ENCODE data around the gene AMIGO3. TPM values are rescaled to one million over a fixed set of nuclear protein-coding genes. Genes with fewer than 3 reads are reported as not detected.
A peak's percentile ranks its signal among the peaks of the same experiment; 100 is the strongest.

AMIGO3 gene
- polyA plus RNA-seq, 4 donors: 0.81 to 1.1 (median 0.84) TPM; not detected in 1

DNA sequence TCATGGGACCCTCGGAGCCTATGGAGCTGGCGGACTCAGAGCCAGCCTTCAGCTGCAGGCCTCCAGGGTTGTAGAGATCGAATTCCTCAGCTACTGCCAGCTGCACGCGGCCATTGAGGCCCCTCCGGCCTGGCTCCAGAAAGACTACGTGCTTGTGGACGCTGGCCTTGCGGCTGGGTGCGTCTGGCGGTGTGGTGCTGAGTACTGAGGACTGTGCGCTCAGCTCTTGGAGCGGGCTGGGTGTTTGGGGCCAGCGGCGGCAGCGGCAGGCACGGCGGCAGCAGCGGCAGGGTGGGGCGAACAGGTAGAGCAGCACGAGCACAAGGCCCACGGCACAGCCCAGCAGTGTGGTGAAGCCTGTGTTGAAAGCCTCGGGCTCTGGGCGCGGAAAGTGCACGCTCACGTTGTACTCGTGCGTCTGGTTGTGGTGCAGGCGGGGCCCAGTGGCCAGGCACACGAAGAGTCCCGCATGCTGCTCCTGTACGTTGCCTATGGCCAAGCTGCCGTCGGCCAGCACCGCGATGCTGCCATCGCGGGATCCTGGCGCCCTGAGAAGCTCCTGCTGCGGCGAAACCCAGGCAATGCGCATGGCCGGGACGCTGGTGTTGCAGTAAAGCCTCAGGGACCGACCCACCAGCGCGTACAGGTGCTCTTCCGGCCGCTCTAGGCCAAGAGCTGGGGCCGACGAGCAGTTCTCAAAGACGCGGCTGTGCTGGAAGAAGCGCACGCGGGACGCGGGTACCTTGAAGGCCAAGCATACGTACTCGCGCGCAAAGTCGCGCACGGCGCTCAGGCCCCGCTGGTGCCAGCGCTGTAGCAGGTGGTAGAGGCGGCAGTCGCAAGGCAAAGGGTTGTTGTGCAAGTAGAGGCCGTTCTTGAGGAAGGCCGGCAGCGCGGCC is 1.3 kb downstream of the AMIGO3 start:
- H3K36me3 ChIP-seq (ENCODE audit: control insufficient read depth in 3 of 3, insufficient read depth in 2 of 3, low read depth in 1 of 3, low read length in 3 of 3): peaks cover 0 to 84% (median 0%) of the 10 kb centered on the region in 3 donors
- 63 to 80% (median 68%) methylated on average over 73 to 75 of the region's 75 CpGs for WGBS, 3 donors
- DNase-seq (no peak), FAIRE-seq (no peak)
- no peaks in the 10 kb centered on the region for H3K27me3 ChIP-seq (ENCODE audit: control insufficient read depth in 3 of 3, insufficient read depth in 3 of 3, low read length in 3 of 3)
- no peaks in the 10 kb centered on the region for H3K9me3 ChIP-seq (ENCODE audit: control insufficient read depth in 2 of 2, insufficient read depth in 1 of 2, low read depth in 1 of 2, low read length in 1 of 2)
- H3K4me1 ChIP-seq (ENCODE audit: control insufficient read depth in 3 of 3, insufficient read depth in 2 of 3, low read depth in 1 of 3, low read length in 2 of 3): peaks cover 0 to 23% (median 0%) of the 10 kb centered on the region in 3 donors
- H3K4me3 ChIP-seq (ENCODE audit: low read depth in 1 of 3, low read length in 3 of 3): peak overlapping the region in 1 of 3 donors; percentile 47
- H3K27ac ChIP-seq (ENCODE audit: low read depth in 1 of 3, low read length in 2 of 3): no peak overlapping the region

DNA sequence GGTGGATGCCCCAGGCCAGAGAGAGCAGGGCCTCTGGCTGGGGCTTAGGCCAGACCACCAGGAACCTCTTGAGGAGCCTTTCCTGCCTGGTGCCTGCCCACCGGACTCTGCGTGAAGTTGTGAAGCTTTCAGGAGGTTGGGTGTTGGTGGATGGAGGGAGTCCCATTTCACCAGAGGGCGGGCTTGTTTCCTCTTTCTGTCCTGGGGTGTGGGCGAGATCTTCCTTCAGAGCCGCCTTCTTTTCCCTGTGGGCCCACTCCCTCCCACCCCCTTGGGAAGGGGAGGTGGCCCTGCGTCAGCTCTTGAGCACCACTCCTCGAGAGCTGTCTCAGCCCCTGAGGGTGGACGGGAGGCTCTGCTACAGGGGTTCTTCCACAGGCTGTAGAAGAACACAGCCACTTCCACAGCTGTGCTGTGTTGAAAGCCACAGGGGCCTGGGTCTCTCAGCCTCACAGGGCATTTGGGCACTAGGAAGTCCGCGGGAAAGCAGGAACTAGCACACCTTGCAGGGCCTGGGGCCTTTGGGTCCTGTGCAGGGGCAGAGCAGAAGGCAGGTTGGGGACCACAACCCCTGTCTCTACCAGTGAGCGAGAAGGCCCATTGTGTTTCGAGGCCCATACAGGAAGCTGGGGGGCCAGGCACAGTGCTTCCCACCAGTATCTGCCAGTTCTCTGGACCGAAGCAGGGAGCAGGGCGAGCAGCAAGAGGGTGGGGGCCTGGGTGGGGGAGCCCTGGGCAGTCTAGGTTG is 2.1 kb downstream of the AMIGO3 start:
- peaks cover 0 to 18% (median 0%) of the 10 kb centered on the region in 3 donors for H3K4me1 ChIP-seq (ENCODE audit: control insufficient read depth in 3 of 3, insufficient read depth in 2 of 3, low read depth in 1 of 3, low read length in 2 of 3)
- H3K27ac ChIP-seq (ENCODE audit: low read depth in 1 of 3, low read length in 2 of 3): no peak overlapping the region
- H3K9me3 ChIP-seq (ENCODE audit: control insufficient read depth in 2 of 2, insufficient read depth in 1 of 2, low read depth in 1 of 2, low read length in 1 of 2): no peaks in the 10 kb centered on the region
- no peak for DNase-seq
- 89 to 94% (median 93%) methylated on average over 11 to 14 of the region's 14 CpGs for WGBS, 3 donors
- H3K36me3 ChIP-seq (ENCODE audit: control insufficient read depth in 3 of 3, insufficient read depth in 2 of 3, low read depth in 1 of 3, low read length in 3 of 3): peaks cover 0 to 84% (median 0%) of the 10 kb centered on the region in 3 donors
- no peaks in the 10 kb centered on the region for H3K27me3 ChIP-seq (ENCODE audit: control insufficient read depth in 3 of 3, insufficient read depth in 3 of 3, low read length in 3 of 3)
- no peak overlapping the region for H3K4me3 ChIP-seq (ENCODE audit: low read depth in 1 of 3, low read length in 3 of 3)
- no peak for FAIRE-seq

DNA sequence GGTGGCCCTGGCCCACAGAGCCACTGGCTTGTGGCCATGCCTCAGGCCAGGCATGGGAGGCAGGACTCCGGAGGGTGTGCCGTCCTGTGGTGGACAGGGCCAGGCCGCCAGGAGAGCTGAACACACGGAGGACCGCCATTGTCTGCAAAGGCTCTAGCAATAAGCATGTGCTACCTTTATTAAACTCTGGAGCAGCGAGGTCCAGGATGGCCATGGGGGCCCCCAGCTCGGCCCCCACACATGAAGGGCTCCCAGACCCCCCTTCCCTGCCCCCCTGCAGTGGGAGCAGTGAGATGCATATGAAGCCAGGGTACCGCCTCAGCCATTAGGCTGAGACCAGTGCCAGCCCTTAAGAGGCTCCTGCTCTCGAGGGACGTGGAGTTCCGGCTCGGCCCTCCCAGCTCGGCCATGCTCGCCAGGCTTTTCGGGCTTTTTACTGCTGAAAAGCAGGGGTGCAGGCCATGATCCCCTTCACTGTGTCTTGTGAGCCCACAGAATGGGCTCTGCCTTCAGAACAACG is 2.7 kb downstream of the AMIGO3 start:
- DNase-seq (no peak), FAIRE-seq (no peak)
- Histone ChIP-seq H3K36me3 (ENCODE audit: control insufficient read depth in 3 of 3, insufficient read depth in 2 of 3, low read depth in 1 of 3, low read length in 3 of 3) (peaks cover 0 to 84% (median 0%) of the 10 kb centered on the region in 3 donors), H3K4me3 (ENCODE audit: low read depth in 1 of 3, low read length in 3 of 3) (no peak overlapping the region), H3K27ac (ENCODE audit: low read depth in 1 of 3, low read length in 2 of 3) (no peak overlapping the region), H3K9me3 (ENCODE audit: control insufficient read depth in 2 of 2, insufficient read depth in 1 of 2, low read depth in 1 of 2, low read length in 1 of 2) (no peaks in the 10 kb centered on the region), H3K27me3 (ENCODE audit: control insufficient read depth in 3 of 3, insufficient read depth in 3 of 3, low read length in 3 of 3) (no peaks in the 10 kb centered on the region), H3K4me1 (ENCODE audit: control insufficient read depth in 3 of 3, insufficient read depth in 2 of 3, low read depth in 1 of 3, low read length in 2 of 3) (peaks cover 0 to 18% (median 0%) of the 10 kb centered on the region in 3 donors)
- WGBS, 3 donors: 89 to 96% (median 95%) methylated on average over 15 to 16 of the region's 16 CpGs

DNA sequence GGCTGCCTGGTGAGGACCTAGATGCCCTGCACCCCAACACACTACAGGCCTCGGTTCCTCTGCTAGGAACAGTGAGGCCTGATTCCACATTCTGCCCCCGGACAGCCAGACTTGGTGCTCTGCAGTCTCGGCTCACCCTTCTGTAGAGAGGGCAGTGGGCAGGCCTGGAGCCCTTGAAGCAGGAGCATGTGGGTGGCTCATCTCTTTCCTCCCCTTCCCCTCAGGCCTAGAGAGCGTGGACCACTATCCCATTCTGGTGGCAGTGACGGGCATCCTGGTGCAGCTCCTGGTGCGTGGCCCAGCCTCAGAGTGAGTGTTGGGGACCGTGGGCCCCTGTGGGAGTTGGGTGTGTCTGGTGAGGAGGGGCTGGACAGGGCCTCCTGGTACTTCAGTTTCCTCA is 3.3 kb downstream of the AMIGO3 start:
- 92 to 95% (median 93%) methylated on average over 4 to 7 of the region's 7 CpGs for WGBS, 3 donors
- peaks cover 0 to 84% (median 0%) of the 10 kb centered on the region in 3 donors for H3K36me3 ChIP-seq (ENCODE audit: control insufficient read depth in 3 of 3, insufficient read depth in 2 of 3, low read depth in 1 of 3, low read length in 3 of 3)
- no peak overlapping the region for H3K4me3 ChIP-seq (ENCODE audit: low read depth in 1 of 3, low read length in 3 of 3)
- H3K9me3 ChIP-seq (ENCODE audit: control insufficient read depth in 2 of 2, insufficient read depth in 1 of 2, low read depth in 1 of 2, low read length in 1 of 2): no peaks in the 10 kb centered on the region
- DNase-seq (no peak), FAIRE-seq (no peak)
- peaks cover 0 to 18% (median 0%) of the 10 kb centered on the region in 3 donors for H3K4me1 ChIP-seq (ENCODE audit: control insufficient read depth in 3 of 3, insufficient read depth in 2 of 3, low read depth in 1 of 3, low read length in 2 of 3)
- no peaks in the 10 kb centered on the region for H3K27me3 ChIP-seq (ENCODE audit: control insufficient read depth in 3 of 3, insufficient read depth in 3 of 3, low read length in 3 of 3)
- H3K27ac ChIP-seq (ENCODE audit: low read depth in 1 of 3, low read length in 2 of 3): no peak overlapping the region

DNA sequence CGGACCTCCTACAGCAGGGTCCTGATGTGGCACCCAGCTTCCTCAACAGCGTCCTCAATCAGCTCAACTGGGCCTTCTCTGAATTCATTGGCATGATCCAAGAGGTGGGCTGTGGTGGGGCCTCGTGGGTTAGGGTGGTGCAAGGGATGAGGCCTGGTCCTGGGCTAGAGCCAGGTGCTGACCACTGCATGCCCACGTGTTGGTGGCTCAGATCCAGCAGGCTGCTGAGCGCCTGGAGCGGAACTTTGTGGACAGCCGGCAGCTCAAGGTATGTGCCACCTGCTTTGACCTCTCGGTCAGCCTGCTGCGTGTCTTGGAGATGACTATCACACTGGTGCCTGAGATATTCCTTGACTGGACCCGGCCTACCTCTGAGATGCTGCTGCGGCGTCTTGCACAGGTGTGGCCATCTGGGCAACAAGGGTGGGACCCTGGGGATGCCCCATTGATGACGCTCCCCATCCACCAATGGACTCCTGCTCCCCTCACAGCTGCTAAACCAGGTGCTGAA is 3.8 kb downstream of the AMIGO3 start:
- FAIRE-seq (no peak), DNase-seq (no peak)
- H3K4me1 ChIP-seq (ENCODE audit: control insufficient read depth in 3 of 3, insufficient read depth in 2 of 3, low read depth in 1 of 3, low read length in 2 of 3): peaks cover 0 to 18% (median 0%) of the 10 kb centered on the region in 3 donors
- WGBS, 3 donors: 91 to 92% (median 91%) methylated on average over 13 of the region's 13 CpGs
- H3K4me3 ChIP-seq (ENCODE audit: low read depth in 1 of 3, low read length in 3 of 3): no peak overlapping the region
- H3K9me3 ChIP-seq (ENCODE audit: control insufficient read depth in 2 of 2, insufficient read depth in 1 of 2, low read depth in 1 of 2, low read length in 1 of 2): no peaks in the 10 kb centered on the region
- no peaks in the 10 kb centered on the region for H3K27me3 ChIP-seq (ENCODE audit: control insufficient read depth in 3 of 3, insufficient read depth in 3 of 3, low read length in 3 of 3)
- H3K27ac ChIP-seq (ENCODE audit: low read depth in 1 of 3, low read length in 2 of 3): no peak overlapping the region
- H3K36me3 ChIP-seq (ENCODE audit: control insufficient read depth in 3 of 3, insufficient read depth in 2 of 3, low read depth in 1 of 3, low read length in 3 of 3): peaks cover 0 to 83% (median 0%) of the 10 kb centered on the region in 3 donors

DNA sequence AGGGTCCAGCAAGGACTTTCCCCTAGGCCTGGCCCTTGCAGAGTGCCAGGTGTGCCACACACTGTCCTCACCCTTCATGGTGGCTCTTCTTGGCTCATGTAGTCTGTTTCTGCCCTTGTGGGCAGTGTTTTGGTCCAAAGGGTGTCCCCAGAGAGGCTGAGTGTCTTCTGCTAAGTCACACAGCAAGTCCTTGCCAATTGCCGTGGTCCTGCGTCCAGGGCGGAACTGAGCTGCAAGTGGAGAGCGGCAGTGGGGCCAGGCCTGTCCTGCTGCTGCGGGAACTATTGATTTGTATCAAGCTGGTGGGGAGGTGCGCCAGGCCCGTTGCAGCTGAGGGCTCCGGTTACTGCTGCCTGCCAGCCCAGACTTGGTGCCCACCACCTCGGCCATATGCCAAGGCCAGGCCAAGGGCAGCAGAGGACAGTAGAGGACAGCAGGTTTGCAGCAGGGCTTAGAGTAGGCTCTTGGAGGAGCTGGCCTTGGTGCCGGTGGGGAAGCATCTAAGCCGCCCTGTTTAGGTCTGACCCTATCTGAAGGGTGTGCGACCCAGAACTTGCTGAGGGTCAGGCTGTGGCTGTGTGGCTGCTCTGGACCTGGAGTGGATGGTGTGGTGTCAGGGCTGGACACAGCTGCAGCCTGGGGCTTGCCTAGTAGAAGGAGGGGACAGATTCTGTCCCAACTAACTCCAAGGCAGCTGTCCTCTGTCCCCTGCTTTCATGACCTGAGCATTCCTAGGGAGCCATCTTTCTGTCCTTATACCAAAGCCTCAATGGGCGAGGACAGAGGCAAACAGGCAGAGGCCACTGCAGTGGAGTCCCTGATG is 4.5 kb downstream of the AMIGO3 start:
- H3K27me3 ChIP-seq (ENCODE audit: control insufficient read depth in 3 of 3, insufficient read depth in 3 of 3, low read length in 3 of 3): no peaks in the 10 kb centered on the region
- H3K36me3 ChIP-seq (ENCODE audit: control insufficient read depth in 3 of 3, insufficient read depth in 2 of 3, low read depth in 1 of 3, low read length in 3 of 3): peaks cover 0 to 80% (median 0%) of the 10 kb centered on the region in 3 donors
- no peak overlapping the region for H3K4me3 ChIP-seq (ENCODE audit: low read depth in 1 of 3, low read length in 3 of 3)
- DNase-seq (no peak), FAIRE-seq (no peak)
- peaks cover 0 to 18% (median 0%) of the 10 kb centered on the region in 3 donors for H3K4me1 ChIP-seq (ENCODE audit: control insufficient read depth in 3 of 3, insufficient read depth in 2 of 3, low read depth in 1 of 3, low read length in 2 of 3)
- no peak overlapping the region for H3K27ac ChIP-seq (ENCODE audit: low read depth in 1 of 3, low read length in 2 of 3)
- no peaks in the 10 kb centered on the region for H3K9me3 ChIP-seq (ENCODE audit: control insufficient read depth in 2 of 2, insufficient read depth in 1 of 2, low read depth in 1 of 2, low read length in 1 of 2)
- 91 to 93% (median 93%) methylated on average over 13 of the region's 13 CpGs for WGBS, 3 donors

DNA sequence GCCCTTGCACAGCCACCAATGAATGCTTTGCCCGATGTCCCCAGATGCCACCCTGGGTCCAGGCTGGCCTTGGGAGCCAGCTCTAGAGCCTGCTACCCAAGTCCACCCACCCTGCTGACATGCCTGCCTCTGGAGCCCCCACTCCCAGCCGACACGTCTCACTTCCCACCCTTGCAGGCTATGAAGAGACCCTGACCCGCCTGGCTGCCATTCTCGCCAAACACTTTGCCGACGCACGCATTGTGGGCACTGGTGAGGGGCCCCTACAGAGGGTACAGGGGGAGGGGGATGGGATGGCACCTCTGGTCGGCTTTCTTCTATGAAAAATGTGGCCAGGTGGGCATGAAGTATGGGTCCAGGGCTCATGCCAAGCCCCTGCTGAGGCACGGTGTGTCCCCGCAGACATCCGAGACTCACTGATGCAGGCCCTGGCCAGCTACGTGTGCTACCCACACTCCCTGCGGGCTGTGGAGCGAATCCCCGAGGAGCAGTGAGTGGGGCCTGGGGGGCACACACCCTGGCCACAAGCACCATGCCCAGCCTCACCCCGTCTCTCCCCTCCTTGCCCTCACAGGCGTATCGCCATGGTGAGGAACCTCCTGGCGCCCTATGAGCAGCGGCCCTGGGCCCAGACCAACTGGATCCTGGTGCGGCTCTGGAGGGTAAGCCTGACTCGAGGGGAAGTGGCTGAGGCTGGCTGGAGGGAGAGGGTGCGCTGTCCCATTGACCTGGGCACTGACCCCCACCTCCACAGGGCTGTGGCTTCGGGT is 6.0 kb downstream of the AMIGO3 start:
- Histone ChIP-seq H3K4me3 (ENCODE audit: low read depth in 1 of 3, low read length in 3 of 3) (no peak overlapping the region), H3K27ac (ENCODE audit: low read depth in 1 of 3, low read length in 2 of 3) (no peak overlapping the region), H3K27me3 (ENCODE audit: control insufficient read depth in 3 of 3, insufficient read depth in 3 of 3, low read length in 3 of 3) (no peaks in the 10 kb centered on the region), H3K9me3 (ENCODE audit: control insufficient read depth in 2 of 2, insufficient read depth in 1 of 2, low read depth in 1 of 2, low read length in 1 of 2) (no peaks in the 10 kb centered on the region), H3K36me3 (ENCODE audit: control insufficient read depth in 3 of 3, insufficient read depth in 2 of 3, low read depth in 1 of 3, low read length in 3 of 3) (peaks cover 0 to 84% (median 0%) of the 10 kb centered on the region in 3 donors), H3K4me1 (ENCODE audit: control insufficient read depth in 3 of 3, insufficient read depth in 2 of 3, low read depth in 1 of 3, low read length in 2 of 3) (peaks cover 0 to 9% (median 0%) of the 10 kb centered on the region in 3 donors)
- 92 to 98% (median 94%) methylated on average over 25 of the region's 25 CpGs for WGBS, 3 donors
- DNase-seq (no peak), FAIRE-seq (no peak)
